Measurements from ENCODE around the gene ENC1.
"Not testable (repeated sequence)": the region's sequence is repeated elsewhere in the genome, so short reads cannot be mapped to it uniquely, and the experiment has no call there.

ENC1 gene

DNA sequence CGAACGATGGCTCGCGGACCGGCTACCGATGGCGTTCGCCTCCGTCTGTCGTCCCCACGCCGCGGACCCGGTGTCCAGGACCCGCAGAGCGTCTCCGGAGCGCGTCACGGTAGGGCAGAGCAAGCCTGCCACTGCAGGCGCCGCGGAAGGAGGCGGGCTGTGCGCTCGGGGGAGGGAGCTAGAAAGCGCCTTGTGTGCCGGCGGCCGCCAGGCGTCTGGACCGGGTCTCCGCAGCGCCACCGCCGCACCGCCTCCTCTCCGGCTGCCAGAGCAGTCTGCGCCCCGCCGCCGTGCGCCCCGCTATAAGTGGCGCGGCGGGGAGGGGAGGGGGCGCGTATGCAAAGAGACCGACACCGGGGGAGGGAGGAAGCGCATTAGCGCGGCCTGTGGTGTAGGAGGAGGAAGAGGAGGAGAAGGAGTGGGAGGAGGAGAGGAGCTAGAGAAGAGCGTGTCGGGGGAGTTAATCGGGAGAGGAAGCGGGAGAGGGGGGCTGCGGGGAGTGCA lies at the start of gene ENC1:
TSS of gene ENC1 (minus strand) at position 279 of the 504 bp plus-strand sequence. CDS start 4,243 bp downstream, outside the sequence.
- peak; percentile 71 for DNase-seq (ENCODE audit: low read depth)

GRCh38 chr5:74686962-74687751 lies 46.6 kb upstream of the ENC1 start:
- DNase-seq (ENCODE audit: low read depth) = no peak

DNA sequence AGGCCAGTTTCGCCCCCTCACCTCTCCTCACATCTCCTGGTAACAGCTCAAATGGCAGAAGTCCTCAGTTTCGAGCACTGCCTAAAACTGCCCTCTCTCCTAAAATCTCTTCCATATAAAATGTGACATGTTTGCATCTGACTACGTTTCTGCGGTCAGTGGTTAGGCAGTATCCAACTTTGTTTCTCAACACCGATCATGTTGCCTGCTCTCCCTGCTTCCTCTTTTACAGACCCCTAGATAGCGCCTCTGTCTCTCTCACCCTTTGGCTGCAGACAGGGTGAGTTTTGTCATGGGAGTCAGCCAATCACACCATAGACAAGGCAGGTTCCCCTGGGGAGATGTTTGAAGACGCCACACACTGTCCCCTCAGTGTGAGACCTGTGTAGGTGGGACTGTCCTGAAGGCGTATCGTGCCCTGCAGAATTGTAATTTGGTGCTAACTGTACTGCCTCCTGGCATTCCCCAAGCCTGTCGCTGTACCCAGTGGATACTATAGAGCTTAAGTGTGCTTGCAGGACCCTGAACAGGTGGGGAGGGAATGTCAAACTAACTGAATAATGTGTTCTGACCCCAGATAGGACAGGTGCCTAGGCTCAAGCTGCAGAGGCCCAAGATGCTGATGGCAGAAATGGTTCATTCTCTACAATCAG lies 45.6 kb upstream of the ENC1 start:
- DNase-seq (ENCODE audit: low read depth) = no peak

DNA sequence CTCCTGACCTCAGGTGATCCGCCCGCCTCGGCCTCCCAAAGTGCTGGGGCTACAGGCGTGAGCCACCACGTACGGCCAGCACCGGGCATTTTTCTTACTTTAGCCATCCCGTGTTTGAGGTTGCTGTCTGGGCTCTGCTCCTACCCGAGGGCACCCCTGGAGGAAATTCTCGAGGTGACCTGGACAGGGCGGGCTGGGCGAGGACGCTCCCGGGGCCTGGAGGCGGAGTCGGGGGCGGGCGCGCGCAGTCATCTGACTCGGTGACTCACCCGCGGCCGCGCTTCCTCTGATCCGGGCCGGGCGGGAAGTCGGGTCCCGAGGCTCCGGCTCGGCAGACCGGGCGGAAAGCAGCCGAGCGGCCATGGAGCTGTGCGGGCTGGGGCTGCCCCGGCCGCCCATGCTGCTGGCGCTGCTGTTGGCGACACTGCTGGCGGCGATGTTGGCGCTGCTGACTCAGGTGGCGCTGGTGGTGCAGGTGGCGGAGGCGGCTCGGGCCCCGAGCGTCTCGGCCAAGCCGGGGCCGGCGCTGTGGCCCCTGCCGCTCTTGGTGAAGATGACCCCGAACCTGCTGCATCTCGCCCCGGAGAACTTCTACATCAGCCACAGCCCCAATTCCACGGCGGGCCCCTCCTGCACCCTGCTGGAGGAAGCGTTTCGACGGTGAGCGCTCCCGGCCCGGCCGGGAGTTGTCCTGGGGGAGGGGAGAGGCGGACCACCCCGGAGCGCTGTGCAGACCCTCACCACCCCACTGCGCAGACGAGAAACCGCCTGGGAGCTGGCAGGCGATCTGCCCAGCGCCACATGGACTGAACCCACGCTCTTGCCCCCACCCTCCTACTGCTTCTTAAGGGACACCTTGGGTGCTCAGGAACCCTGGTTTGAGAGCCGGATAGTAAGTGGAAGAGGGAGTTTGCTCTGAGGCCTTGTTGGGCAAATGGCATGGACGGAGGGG lies 44.6 kb upstream of the ENC1 start, which contains the start of gene HEXB:
TSS of gene HEXB (plus strand) at position 334 of the 952 bp plus-strand sequence. CDS start at position 362, 28 bp downstream.
- DNase-seq (ENCODE audit: low read depth) = peak; percentile 88

DNA sequence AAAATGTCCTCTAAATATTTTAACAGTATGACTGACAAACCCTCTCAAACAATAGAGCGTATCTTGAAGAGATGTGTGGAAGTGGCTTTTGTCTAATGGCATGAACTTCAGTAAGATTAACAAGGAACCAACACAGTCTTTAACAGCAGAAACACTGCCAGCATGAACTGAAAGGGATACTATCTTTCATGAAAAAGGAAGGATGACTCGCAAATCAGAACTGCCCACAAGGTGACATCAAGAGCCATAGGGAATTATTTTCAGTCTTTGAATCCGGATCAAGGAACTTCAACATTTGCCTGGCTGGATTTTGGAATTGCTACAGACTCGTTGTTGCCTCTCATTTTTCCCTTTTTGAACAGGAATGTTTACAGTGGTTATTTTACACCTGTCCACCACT lies 39.4 kb upstream of the ENC1 start:
- no peak for DNase-seq (ENCODE audit: low read depth)

- not testable (repeated sequence) for DNase-seq (ENCODE audit: low read depth)
Measured at GRCh38 chr5:74679300-74679699, 38.8 kb upstream of the ENC1 start.

DNA sequence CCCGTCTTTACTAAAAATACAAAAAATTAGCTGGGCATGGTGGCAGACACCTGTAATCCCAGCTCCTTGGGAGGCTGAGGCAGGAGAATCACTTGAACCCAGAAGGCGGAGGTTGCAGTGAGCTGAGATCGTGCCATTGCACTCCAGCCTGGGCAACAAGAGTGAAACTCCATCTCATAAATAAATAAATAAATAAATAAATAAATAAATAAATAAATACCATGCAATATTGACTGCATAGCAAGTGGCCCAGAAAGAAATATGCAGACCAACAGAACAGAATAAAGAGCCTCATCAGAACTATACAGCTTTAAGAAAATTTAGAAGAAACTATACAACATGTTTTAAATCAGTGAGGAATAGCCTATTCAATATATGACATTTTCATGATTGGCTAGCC lies 37.6 kb upstream of the ENC1 start:
- not testable (repeated sequence) for DNase-seq (ENCODE audit: low read depth)

- not testable (repeated sequence) for DNase-seq (ENCODE audit: low read depth)
Measured at GRCh38 chr5:74676466-74676865, 35.9 kb upstream of the ENC1 start.

DNA sequence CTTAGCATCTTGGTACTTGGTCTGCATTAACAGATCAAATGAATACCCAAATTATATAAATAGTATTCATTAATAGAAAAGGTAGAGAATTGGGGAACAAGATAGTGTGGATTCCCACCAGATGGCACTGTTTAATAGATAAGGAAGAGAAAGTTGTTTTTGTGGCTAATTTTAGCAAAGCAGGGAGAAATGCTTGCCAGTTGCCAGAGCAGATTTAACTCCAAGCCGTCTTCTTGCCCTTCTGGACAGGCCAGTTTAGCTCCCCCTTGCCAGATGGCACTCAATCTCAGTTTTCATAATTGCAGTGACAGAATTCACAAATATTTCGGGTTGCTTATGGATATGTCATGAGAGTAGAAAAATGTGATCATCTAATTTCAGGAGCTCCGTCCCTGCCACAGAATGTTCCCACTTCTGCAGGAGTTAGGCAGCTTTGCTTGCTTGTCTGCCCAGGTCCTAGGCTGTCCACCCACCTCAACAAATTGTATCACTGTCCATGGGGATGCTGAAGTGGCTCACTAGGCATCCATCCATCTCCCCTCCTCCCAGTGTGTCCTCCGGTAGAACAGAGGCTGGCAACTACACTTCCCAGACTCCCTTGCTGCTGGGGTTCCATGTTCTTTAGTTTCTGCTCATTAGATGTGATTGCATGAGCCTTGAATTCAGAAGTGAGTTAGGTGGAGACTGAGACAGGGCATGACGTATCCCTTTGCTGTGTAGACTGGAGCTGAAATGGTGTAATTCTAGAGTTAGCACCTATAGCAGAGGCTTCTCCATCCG lies 32.7 kb upstream of the ENC1 start:
- DNase-seq (ENCODE audit: low read depth) = no peak

DNA sequence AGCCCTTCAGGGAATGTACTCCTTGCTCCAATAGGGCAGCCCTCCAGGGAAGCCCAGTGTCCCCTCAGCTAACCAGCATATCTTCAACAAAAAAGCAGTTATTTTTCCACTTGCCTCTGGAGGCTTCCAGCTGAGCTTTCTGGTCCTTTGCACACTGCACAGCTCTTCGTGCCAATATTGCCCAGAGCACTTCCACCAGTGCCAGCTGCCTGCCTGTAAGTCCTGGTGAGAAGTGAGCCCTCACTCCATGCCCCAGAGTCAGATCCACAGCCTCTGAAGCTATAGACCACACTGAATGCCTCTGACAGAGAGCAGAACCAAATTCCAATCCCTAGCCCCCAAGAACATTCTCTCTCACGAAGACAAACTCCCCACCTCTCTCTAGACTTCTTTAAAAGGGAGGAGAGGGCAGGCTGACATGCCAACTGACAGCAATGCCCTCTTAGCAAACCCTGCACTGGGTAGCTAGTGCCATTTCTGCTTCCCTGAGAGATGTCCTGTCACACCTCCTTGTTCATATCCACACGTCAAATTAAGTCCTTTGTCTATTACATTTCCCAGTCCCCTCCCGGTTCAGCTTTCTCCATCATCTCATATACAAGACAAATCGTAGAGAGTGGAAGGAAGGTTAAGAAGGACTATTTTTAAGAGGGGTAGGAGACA lies 31.8 kb upstream of the ENC1 start:
- DNase-seq (ENCODE audit: low read depth) = no peak

- DNase-seq (ENCODE audit: low read depth) = no peak
Measured at GRCh38 chr5:74670396-74671038, 30.0 kb upstream of the ENC1 start.

GRCh38 chr5:74669821-74670220 lies 29.3 kb upstream of the ENC1 start:
- no peak for DNase-seq (ENCODE audit: low read depth)

DNA sequence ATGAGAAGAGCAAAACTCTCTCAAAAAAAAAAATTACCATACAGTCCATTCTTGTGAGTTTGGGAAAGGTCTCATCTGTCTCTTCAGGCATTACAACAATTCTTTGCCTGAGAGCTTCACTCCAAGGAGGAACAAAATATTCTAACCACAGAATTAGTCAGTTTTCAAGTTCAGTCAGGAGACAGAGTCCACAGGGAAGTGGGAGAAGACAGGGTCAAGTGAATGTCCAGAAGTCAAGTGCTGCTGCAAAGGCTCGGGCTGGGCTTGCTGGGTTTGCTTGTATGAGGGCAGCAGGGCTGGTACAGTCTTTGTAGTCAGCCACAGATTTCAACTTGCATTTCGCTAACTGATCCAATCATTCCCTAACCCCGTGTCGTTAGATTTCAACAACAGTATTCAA lies 26.9 kb upstream of the ENC1 start:
- DNase-seq (ENCODE audit: low read depth) = no peak

- DNase-seq (ENCODE audit: low read depth) = no peak
Measured at GRCh38 chr5:74665816-74666215, 25.3 kb upstream of the ENC1 start.

DNA sequence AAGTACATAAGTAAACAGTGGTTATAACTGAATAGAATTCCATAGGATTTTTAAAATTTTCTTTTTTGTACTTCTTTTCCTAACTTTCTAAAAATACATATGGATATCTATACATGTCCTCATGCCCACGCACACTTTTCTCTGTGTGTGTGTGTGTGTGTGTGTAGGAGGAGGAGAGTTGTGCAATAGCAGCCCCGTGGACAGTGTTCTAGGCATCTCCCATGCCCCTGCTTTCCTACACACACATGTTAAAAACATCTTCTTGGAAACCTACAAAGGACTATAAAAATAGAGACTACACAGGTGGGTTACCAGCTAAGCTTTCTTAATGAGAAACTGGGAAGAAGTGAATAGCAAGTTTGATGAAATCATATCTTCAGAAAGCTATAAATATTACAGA lies 24.7 kb upstream of the ENC1 start:
- no peak for DNase-seq (ENCODE audit: low read depth)

GRCh38 chr5:74664551-74664950 lies 24.0 kb upstream of the ENC1 start:
- no peak for DNase-seq (ENCODE audit: low read depth)

DNA sequence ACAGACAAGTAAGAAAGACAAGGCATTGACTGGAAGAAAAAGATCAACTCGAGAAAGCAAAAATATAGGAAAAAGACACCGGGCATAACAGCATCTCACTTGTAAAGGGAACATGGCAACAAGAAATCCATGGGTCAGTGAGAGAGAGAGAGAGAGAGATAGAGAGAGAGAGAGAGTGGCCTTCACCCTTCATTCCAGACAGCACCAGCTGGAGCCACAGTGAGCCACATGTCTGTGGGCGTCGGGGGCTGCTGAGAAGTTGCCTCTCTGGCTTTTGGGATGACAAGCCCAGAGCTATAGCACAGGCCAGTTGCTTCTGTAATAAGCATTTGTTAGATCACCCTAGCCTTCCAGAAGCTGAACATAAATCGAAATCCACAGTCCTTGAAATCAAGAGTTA lies 20.3 kb upstream of the ENC1 start:
- no peak for DNase-seq (ENCODE audit: low read depth)

GRCh38 chr5:74660140-74660539 lies 19.6 kb upstream of the ENC1 start:
- DNase-seq (ENCODE audit: low read depth) = no peak

DNA sequence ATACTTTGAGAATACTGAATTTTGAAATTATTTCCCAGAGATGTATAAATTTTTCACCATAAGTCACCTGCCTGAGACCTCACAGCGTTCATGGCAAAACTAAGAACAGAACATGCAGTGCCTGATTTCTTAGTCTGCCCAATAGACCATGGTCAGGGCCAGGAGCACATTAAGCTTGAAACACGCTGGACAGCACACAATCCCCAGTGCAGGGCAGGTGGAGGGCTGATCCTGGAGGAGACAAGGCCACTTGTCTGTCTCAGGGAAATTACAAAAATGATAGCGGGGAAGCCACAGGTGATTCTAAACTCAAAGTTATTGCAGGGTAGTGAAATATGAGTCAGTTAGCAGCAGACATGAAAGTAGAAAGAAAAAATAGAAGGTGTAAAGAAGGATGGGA lies 18.6 kb upstream of the ENC1 start:
- DNase-seq (ENCODE audit: low read depth) = no peak

DNA sequence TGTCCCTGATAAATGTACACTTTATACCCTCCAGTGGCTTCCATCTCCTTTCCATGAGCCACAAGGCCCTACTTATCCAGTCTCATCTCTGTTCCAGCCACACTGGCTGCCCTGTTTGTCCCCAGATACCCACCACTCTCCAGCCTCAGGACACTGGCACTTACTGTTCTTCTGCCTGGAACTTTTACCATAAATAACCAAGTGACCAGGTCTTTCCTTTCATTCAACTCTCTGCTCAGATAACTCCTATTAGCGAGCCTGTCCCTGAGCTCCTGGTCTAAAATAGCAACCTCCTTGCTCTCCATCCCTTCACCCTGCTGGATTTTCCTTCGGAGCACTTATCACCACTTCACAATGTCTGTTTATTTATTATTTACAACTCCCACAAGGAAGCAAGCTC lies 16.6 kb upstream of the ENC1 start:
- DNase-seq (ENCODE audit: low read depth) = no peak

Data from activated T-cell treated with anti-CD3 and anti-CD28 coated beads for 48 hours (primary cell).